GM08714 (cell line): ENCODE data around the gene NLRP6.

Source experiments
- H3K4me3 ChIP-seq: fragments of 200-500 bp; sonication (Bioruptor generic); 2 replicates; pipeline ENCODE4 v1.5.1; 2014; ENCODE audit warnings: mild to moderate bottlenecking, low read length, inconsistent platforms
- ZNF274 ChIP-seq: IDR thresholded peaks from 2 replicates; pipeline ENCODE4 v1.6.1; 2012; ENCODE audit warnings: mild to moderate bottlenecking, low read depth, low read length

NLRP6 gene

DNA sequence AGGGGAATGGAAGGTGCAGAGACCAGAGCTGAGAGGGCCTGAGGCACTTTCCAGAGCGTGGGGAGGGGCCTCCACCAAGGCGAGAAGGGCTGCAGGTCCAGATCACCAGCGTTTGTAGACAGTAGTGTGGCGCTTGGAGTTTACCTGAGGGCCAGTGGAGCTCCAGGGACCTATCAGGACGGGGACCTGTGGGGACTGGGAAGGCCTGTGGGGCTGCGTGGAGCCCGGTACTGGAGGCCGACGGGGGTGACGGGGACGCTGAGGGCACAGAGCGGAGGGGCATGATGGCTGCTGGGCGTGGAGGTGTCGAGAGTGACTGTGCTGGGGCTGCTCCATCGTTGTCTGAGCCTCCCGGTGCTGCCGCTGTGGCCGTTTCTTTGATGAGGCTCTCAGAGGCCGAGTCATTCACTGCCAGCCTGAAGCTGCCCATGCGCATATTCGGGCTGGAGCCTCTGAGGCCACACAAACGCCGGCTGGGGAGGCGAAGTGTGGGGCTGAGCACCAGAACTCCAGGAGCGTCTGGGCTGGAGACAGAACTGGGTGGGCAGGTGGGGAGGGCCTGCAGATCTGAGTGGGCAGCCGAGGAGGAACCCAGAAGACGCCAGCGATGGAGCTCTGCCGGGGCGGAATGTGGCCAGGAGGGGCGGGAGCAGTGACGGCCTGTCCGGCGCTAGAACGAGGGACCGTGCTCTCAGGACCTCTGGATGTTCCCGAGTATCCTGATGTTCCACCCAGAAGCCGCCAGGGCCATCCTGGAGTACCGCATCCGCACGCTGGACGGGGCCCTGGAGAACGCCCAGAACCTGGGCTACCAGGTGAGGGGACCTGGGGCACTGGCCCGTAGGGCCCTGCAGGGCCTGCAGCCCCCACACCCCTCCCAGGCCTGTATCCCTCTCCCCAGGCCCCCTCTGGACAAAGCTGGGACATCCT, 13.3 kb downstream of the NLRP6 start:
- TF ChIP-seq ZNF274 = no peak
- no peak overlapping the region for H3K4me3 ChIP-seq

DNA sequence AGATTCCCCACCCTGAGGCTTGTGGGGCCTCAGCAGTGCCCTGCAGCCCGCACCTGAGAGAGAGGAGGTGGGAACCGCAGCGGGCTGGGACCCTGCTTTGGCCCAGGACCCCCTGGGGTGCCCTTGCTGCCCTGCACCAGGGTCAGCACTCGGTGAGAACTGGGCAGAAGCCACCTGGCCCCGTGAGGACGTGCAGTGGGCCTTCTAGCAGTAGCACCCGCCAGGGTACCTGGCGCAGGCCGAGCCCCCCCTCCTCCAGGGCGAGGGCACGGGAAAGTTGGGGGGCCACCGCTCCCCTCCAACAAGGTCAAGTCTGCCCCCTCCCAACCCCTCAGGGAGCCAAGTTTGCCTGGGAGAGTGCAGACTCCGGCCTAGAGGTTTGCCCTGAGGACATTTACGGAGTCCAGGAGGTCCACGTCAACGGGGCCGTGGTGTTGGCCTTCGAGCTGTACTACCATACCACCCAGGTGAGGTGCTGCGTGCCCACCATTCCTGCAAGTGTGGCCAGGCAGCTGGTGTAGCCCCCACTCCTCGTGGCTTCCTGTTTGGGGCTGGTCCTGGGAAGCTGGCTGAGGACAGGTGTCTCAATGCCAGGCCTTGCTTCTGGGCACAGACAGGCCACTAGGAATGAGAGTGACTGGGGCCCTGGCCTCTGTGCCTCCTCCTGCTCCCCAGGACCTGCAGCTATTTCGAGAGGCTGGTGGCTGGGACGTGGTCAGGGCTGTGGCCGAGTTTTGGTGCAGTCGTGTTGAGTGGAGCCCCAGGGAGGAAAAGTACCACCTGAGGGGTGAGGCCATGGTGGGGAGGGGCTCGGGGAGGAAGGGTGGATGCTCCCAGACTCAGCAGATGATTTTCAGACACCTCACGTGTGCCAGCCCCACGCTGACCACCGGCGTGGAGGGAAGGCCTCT, 14.3 kb downstream of the NLRP6 start:
- TF ChIP-seq ZNF274 = no peak
- no peak overlapping the region for H3K4me3 ChIP-seq

DNA sequence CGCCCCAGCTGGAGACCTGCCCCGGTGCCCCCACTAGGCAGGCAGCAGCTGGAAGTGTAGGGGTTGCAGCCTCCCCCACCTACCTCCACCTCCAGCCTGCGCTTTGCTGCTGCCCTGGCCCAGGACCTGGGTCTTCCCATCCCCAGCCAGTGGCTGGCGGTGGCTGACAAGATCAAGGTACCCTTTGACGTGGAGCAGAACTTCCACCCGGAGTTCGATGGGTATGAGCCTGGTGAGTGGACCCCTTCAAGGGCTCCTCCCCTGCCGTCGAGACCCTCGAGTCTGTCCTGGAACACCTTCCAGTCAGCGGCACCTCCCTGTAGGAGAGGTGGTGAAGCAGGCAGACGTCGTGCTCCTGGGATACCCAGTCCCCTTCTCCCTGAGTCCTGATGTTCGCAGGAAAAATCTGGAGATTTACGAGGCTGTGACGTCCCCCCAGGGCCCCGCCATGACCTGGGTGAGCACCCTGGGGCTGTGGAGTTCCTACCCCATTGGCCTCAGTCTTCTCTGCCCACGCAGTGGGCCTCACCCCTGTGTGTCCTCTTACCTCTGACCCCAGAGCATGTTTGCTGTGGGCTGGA, 15.2 kb downstream of the NLRP6 start:
- no peak for TF ChIP-seq ZNF274
- H3K4me3 ChIP-seq = no peak overlapping the region

DNA sequence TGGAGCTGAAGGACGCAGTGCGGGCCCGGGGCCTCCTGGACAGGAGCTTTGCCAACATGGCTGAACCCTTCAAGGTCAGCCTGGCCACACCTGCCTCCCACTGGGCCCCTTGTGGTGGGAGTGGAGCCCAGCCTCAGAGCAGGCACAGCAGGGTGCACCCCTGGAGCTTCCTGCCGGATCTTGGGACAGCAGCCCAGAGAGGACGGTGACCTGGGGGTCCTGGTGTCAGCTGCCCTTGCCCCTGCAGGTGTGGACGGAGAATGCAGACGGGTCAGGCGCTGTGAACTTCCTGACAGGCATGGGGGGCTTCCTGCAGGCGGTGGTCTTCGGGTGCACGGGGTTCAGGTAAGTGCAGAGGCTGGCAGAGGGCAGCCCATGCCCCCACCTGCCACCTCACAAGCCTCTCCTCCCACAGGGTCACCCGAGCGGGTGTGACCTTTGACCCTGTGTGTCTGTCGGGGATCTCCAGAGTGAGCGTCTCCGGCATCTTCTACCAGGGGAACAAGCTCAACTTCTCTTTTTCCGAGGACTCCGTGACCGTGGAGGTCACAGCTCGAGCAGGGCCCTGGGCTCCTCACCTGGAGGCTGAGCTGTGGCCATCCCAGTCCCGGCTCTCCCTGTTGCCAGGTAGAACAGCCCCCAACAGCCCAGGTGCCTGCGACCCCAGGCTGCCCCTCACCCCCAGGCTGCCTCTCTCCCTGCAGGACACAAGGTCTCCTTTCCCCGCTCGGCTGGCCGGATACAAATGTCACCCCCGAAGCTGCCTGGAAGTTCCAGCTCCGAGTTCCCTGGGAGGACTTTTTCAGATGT, 15.8 kb downstream of the NLRP6 start:
- TF ChIP-seq ZNF274 = no peak
- H3K4me3 ChIP-seq = no peak overlapping the region

DNA sequence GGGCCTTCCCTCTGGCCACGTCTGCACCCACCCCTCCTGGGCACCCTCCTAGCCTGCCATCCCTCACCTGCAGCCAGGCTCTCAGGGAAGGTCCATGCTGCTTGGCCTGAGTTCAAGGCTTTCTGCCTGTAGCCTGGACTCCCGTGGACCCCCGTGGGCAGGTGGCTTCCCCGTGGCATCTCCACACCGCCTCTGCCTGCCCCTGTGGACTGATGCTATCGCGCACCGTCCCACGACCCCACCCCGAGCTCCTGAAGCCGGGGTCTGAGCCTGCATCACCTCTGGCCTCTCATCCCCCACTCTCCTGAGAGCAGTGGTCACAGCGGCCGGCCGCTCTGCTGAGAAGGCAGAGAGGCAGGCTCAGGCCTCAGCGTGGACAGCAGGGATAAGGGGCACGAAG, 16.6 kb downstream of the NLRP6 start:
- no peak for TF ChIP-seq ZNF274
- H3K4me3 ChIP-seq = no peak overlapping the region

DNA sequence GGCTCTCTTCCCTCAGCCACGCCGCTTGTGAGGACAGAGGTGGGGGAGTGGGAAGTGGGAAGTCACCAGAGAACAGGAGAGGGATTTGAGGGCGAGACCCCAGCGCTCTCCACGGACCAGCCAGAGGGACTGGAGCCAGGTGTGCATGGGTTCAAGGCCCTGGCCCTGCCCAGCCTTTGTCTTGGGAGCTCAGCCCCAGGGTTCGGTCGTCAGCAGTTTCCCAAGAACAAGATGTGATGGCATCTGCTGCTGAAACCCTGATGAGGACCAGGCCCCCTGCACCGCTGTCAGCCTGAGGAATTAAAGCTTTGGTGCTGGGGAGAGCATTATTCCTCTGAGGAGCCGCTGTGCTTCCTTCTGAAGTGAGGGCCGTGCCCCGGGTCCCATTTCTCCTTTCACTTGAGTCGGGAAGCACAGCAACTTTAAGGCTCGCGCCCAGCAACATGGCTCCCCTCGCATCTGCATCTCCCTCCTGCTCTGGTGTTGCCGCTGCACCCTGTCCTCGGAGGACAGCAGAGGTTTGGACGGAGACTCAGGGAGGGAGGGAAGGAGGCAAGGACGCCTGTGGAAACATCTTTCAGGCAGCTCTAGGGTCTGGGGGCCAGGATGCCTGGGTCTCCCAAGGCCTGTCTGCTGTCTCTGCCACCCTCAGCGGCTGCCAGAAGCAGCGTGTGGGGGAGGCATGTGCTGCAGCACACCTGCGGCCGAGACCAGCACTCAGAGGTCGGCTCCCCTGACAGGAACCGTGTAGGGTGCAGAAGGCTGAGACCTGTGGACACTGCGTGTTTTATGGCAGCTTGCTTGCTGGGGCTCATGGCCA, 17.4 kb downstream of the NLRP6 start:
- no peak for TF ChIP-seq ZNF274
- no peak overlapping the region for H3K4me3 ChIP-seq

DNA sequence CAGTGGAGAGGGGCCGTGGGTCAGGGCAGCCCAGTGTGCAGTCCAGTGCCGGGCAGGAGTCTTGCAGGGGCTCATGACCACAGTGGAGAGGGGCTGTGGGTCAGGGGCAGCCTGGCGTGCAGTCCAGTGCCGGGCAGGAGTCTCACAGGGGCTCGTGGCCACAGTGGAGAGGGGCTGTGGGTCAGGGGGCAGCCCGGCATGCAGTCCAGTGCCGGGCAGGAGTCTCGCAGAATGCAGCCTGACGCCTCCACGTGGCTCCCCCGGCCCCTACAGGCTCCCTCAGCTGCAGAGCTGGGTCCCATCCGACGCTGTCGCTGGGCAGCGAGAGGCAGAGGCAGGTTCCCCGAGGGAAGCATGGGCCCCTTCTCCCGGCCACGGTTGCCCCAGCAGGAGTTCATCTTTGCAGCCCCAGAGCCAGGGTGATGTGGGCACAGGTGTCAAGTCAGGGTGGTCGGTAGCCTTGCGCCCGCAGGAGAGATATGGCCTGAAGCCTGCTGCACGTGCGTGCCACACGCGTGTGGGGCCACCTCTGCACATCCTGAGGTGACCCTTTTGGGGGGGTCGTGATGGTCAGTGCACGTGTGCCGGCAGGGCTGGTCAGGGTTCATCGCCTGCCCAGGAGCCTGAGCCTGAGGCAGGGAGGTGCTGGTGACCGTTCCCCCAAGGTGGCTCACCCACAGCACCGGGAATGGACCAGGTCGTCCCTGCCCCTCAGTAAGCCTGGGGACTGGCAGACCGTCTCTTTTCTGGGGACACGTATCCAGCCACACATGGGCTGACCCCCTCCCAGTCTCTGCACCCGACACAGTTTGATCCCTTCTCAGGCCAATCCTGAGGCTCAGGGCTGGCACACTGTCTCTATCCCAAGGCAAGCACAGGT, 18.2 kb downstream of the NLRP6 start:
- H3K4me3 ChIP-seq = no peak overlapping the region
- TF ChIP-seq ZNF274 = no peak

DNA sequence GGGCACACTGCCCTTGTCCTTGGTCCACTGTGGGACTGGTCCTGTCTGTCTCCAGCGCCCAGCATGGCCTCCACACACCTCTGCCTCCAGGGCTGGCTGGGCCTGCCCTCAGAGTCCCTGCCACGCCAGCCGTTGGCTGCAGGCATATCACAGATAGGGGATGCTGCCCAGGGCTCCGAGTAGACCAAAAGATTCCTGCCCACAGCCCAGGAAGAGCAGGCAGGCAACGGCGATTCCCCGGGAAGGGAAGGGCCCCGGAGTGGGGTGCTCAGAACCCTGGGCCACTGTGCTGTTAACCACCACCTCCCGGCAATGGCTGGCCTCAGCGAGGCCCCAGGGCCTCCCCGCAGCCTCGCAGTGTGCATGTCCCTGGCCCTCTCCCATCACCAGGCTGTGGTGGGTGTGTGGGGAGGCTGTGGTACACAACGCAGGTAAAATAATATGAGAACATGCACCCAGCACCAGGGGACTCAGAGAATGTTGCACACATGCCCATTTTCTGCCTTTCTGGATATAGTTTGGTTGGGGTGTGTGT, 18.9 kb downstream of the NLRP6 start:
- no peak for TF ChIP-seq ZNF274
- H3K4me3 ChIP-seq = no peak overlapping the region

DNA sequence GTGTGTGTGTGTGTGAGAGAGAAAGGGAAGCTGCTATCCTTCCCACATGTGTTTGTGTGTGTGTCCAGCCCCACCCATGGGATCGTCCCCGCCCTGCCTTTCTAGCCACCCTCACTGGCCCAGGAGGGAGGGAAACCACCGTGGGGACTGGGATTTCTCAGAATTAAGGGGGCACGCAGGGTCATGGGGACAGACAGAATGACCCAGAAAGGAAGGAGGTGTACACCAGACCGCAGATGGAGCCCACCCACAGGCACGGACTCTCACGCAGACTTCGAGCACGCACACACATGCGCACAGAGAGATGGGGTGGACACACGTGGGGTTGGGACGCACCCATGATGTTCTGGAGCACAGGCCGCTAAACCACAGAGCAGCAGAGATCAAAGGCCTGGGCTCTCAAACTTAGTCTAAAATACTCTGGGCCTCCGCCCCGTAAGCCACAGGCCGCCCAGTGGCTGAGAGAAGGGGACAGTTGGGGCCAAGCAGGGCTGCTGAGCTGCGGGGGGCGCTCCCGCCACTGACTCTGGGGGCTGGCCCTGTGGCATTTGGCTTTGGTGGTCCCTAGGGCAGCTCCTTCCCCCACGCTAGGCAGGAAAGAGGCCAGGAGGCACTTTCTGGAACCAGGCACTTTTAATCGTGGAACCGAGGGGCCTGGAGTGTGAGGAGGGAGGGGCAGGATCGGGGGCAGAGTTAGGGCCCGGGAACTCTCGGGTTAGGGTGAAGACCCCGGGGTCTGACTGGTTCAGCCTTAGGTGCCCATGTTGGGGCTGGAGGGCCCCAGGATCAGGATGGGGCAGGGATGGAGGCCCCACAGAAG, 19.6 kb downstream of the NLRP6 start:
- TF ChIP-seq ZNF274 = no peak
- H3K4me3 ChIP-seq = no peak overlapping the region

DNA sequence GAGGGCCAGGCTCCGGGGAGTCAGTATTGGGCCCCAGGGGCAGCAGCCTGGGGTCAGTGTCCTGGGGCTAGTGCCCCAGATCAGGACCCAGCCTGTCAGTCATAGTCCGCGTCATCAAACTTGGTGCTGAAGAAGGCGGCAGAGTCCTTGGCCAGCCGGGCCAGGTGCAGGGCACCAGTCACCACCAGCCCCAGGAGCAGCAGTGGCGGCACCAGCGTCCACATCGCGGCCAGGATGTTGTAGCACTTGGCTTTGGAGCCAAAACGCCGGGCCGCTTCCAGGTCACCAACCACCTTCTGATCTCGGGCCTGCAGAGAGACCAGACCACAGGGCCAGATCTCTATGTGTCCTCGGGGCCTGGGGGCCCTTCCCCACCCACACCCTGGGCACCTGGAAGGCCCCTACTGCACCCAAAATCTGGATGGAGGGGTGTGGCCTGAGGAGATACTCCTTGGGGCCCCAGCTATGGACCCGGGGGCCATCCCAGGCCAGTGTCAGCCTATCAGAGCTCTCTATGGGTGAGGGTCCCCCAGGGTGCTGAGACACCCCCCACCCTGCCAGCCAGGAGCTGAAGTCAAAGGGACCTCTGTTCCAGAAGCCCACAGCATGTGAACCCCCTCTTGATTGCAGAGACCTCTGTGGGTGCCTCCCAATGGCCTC, 20.3 kb downstream of the NLRP6 start:
- no peak for TF ChIP-seq ZNF274
- H3K4me3 ChIP-seq = no peak overlapping the region
